Naive thymus-derived CD4-positive, alpha-beta T cell (primary cell): ENCODE measurements around the gene ST6GALNAC1. TPM values are rescaled to one million over a fixed set of nuclear protein-coding genes. Genes with fewer than 3 reads are reported as not detected.

Source experiments
- ATAC-seq: fragments of 150-1000 bp; cut with Tn5 transposase; 2 replicates; pipeline ENCODE4 v1.10.0; 2021; ENCODE audit warnings: mild to moderate bottlenecking, moderate library complexity
- CTCF ChIA-PET: fragments of 350-600 bp; sonication (Branson Sonifier 250); formaldehyde crosslinking; loops from one replicate; lab custom pipeline; 2021; ENCODE audit warnings: antibody characterized with exemption; lab: Charles Lee
- POLR2A ChIA-PET: fragments of 350-600 bp; sonication (Branson Sonifier 250); formaldehyde crosslinking; loops from one replicate; lab custom pipeline; 2021; ENCODE audit warnings: antibody characterized with exemption, inconsistent platforms; lab: Charles Lee
- DNase-seq, 9 donors: peaks; one replicate each; pipeline versions ENCODE4 v3.0.0 to v3.0.0-alpha.2; 2020 to 2022; ENCODE audit warnings: mixed read lengths in 1 of 9
- H3K27ac ChIP-seq: one replicate; pipeline ENCODE4 v1.7.0; 2013; ENCODE audit warnings: mild to moderate bottlenecking, low read depth, low read length, moderate library complexity
- H3K27me3 ChIP-seq, 2 donors: one replicate each; pipeline ENCODE4 v1.7.0; 2013; ENCODE audit warnings: low read length in 2 of 2, mild to moderate bottlenecking in 2 of 2, moderate library complexity in 2 of 2; ENCODE audit not compliant: control insufficient read depth in 2 of 2, insufficient read depth in 2 of 2
- H3K36me3 ChIP-seq, 3 experiments: 1 replicate in 2 of 3; 2 replicates in 1 of 3; pipeline ENCODE4 v1.7.0; 2013; ENCODE audit warnings: low read length in 3 of 3, mild to moderate bottlenecking in 3 of 3, moderate library complexity in 1 of 3; ENCODE audit not compliant: insufficient read depth in 3 of 3, control insufficient read depth in 2 of 3
- H3K4me1 ChIP-seq, 2 donors: one replicate each; pipeline ENCODE4 v1.7.0; 2013; ENCODE audit warnings: low read length in 2 of 2, mild to moderate bottlenecking in 2 of 2, moderate library complexity in 1 of 2; ENCODE audit not compliant: control insufficient read depth in 2 of 2, insufficient read depth in 2 of 2
- H3K4me3 ChIP-seq: 2 replicates; pipeline ENCODE4 v1.7.0; 2013; ENCODE audit warnings: mild to moderate bottlenecking, low read length
- H3K9me3 ChIP-seq, 3 experiments: 1 replicate in 2 of 3; 2 replicates in 1 of 3; pipeline ENCODE4 v1.7.0; 2013; ENCODE audit warnings: low read length in 3 of 3; ENCODE audit not compliant: control insufficient read depth in 2 of 3
- H3K27ac Mint-ChIP-seq, 9 donors: one replicate each; pipeline ENCODE4 v1.8.0; 2020 to 2022; ENCODE audit warnings: mixed read lengths in 9 of 9, mild to moderate bottlenecking in 8 of 9, moderate library complexity in 5 of 9, inconsistent platforms in 2 of 9
- H3K27me3 Mint-ChIP-seq, 5 donors: one replicate each; pipeline ENCODE4 v1.8.0; 2021 to 2022; ENCODE audit warnings: mixed read lengths in 5 of 5, mild to moderate bottlenecking in 1 of 5
- H3K36me3 Mint-ChIP-seq, 5 donors: one replicate each; pipeline ENCODE4 v1.8.0; 2020 to 2022; ENCODE audit warnings: mixed read lengths in 5 of 5, mild to moderate bottlenecking in 3 of 5, inconsistent platforms in 1 of 5
- H3K4me1 Mint-ChIP-seq, 7 donors: one replicate each; pipeline ENCODE4 v1.8.0; 2020 to 2022; ENCODE audit warnings: mixed read lengths in 7 of 7, mild to moderate bottlenecking in 3 of 7, inconsistent platforms in 1 of 7
- H3K4me3 Mint-ChIP-seq, 10 donors: one replicate each; pipeline ENCODE4 v1.8.0; 2020 to 2022; ENCODE audit warnings: mild to moderate bottlenecking in 10 of 10, mixed read lengths in 10 of 10, moderate library complexity in 6 of 10, inconsistent platforms in 2 of 10
- H3K9me3 Mint-ChIP-seq, 11 donors: one replicate each; pipeline ENCODE4 v1.8.0; 2020 to 2022; ENCODE audit warnings: mixed read lengths in 11 of 11, mild to moderate bottlenecking in 4 of 11, inconsistent platforms in 1 of 11, moderate library complexity in 1 of 11
- intact Hi-C, 2 donors: fragments of 100-400 bp; cut with micrococcal nuclease; formaldehyde crosslinking; loops; one replicate each; pipeline ENCODE4 v1.15.1; 2023
- polyA plus RNA-seq, 2 donors: library from polyadenylated mRNA; unstranded; fragments of 300-500 nt; fragmentation: Illumina TruSeq; gene quantifications; one replicate each; pipeline ENCODE4 v1.2.3, GENCODE V29; 2021
- total RNA-seq, 6 experiments: library from RNA in 5 of 6; stranded (reverse) in 5 of 6; gene quantifications; 1 replicate in 5 of 6; 2 replicates in 1 of 6; pipeline ENCODE4 v1.2.3 and lab custom pipeline; 2021 to 2026

The ST6GALNAC1 gene
- total and polyA plus RNA-seq, 7 experiments from 2014 or later, result 1.4 to 20.7 (median 2.6) TPM

DNA sequence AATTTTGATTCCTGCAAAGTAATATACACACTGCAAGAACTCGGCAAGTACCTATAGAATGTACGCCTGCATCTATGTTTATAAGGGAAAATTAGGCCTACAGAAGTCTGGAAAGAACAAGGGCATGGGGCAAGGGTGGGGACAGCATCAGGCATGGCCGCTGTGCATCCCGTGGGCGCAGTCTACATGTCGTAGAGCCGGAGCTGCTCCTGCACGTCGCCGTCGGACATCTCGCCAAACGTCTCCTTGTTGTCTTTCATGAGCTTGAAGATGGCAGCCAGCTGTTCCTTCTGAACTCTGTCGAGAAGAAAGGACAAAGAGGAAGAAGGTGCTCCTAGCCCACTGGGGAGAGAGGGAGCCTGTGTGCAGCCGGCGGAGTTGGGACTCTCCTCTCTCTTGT is 33.8 kb upstream of the ST6GALNAC1 start:
- Mint-ChIP-seq H3K27me3 (peaks cover 0 to 6% (median 0%) of the 10 kb centered on the region in 5 donors), H3K27ac (no peak overlapping the region), H3K9me3 (no peaks in the 10 kb centered on the region), H3K4me3 (no peak overlapping the region), H3K36me3 (peaks cover 0 to 5% (median 0%) of the 10 kb centered on the region in 5 donors), H3K4me1 (peaks cover 7 to 16% (median 11%) of the 10 kb centered on the region in 7 donors)
- Histone ChIP-seq H3K4me1 (peaks cover 20 to 31% of the 10 kb centered on the region in 2 donors), H3K9me3 (no peaks in the 10 kb centered on the region), H3K27ac (no peak overlapping the region), H3K36me3 (no peaks in the 10 kb centered on the region), H3K27me3 (no peaks in the 10 kb centered on the region), H3K4me3 (no peak overlapping the region)
- DNase-seq (no peak), ATAC-seq (no peak)
- POLR2A ChIA-PET, result interaction anchor here (2.0 kb wide), 1 partner anchor 57 kb away, joined by 4 read pairs; no protein-coding TSS in a partner anchor
- intact Hi-C loops, result loop anchor here (10.0 kb wide), 2 partner anchors 223 to 533 kb away; partner anchors contain the start of genes FOXJ1 (in 1 of the 2) and UBE2O (in 1 of the 2)
- CTCF ChIA-PET, result interaction anchor here (0.8 to 1.1 kb wide), 3 partner anchors 25 to 119 kb away, joined by 3 to 5 read pairs (median 3); no protein-coding TSS in a partner anchor

DNA sequence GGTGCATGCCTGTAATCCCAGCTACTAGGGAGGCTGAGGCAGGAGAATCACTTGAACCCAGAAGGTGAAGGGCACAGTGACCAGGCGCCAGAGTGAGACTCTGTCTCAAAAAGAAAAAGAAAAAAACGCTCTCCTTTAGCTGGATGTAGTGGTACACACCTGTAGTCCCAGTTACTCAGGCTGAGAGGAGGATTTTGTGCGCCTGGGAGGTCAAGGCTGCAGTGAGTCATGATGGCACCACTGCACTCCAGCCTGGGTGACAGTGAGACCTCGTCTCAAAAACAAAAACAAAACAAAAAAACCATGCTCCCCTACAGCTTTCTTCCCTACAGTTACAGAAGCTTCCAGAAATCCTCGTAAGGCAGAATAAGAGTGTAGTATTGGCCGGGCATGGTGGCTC is 33.1 kb upstream of the ST6GALNAC1 start:
- H3K4me1 Mint-ChIP-seq, result peaks cover 7 to 19% (median 15%) of the 10 kb centered on the region in 7 donors
- H3K27ac ChIP-seq, result no peak overlapping the region
- H3K27me3 ChIP-seq, result no peaks in the 10 kb centered on the region
- ATAC-seq (no peak), DNase-seq (no peak)
- H3K27me3 Mint-ChIP-seq, result peaks cover 0 to 6% (median 0%) of the 10 kb centered on the region in 5 donors
- CTCF ChIA-PET, result no interaction called here
- no peaks in the 10 kb centered on the region for H3K36me3 ChIP-seq
- intact Hi-C loops, result loop anchor here (10.0 kb wide), 2 partner anchors 222 to 532 kb away; partner anchors contain the start of genes FOXJ1 (in 1 of the 2) and UBE2O (in 1 of the 2)
- no peak overlapping the region for H3K4me3 Mint-ChIP-seq
- H3K4me3 ChIP-seq, result no peak overlapping the region
- POLR2A ChIA-PET, result interaction anchor here (0.6 to 2.0 kb wide), 2 partner anchors 57 to 802 kb away, joined by 3 to 4 read pairs; no protein-coding TSS in a partner anchor
- H3K9me3 Mint-ChIP-seq, result no peaks in the 10 kb centered on the region
- peaks cover 0 to 5% (median 0%) of the 10 kb centered on the region in 5 donors for H3K36me3 Mint-ChIP-seq
- no peaks in the 10 kb centered on the region for H3K9me3 ChIP-seq
- no peak overlapping the region for H3K27ac Mint-ChIP-seq
- peaks cover 21 to 31% of the 10 kb centered on the region in 2 donors for H3K4me1 ChIP-seq

DNA sequence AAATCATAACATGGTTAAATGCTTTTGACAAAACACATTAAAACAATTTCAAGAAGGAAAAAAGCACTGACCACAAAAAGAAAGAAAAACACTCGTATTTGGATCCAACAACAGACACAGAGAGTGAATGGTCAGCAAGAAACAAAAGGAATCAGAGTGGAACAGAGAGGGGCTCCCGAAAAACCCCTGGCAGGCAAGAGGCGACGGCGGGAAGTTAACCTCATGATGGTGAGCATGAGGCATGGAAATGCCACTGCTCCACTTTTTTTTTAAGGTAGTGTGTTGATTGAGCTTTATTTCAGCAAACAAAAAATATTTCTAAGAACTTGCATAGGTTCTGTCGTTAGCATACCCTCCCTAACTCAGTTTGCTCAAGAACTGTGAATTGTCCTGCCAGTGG is 32.1 kb upstream of the ST6GALNAC1 start:
- Histone ChIP-seq H3K27me3 (no peaks in the 10 kb centered on the region), H3K9me3 (no peaks in the 10 kb centered on the region), H3K27ac (no peak overlapping the region), H3K4me3 (no peak overlapping the region), H3K4me1 (peaks cover 30 to 36% of the 10 kb centered on the region in 2 donors), H3K36me3 (no peaks in the 10 kb centered on the region)
- intact Hi-C loops, result loop anchor here (10.0 kb wide), 2 partner anchors 221 to 531 kb away; partner anchors contain the start of genes FOXJ1 (in 1 of the 2) and UBE2O (in 1 of the 2)
- CTCF ChIA-PET, result interaction anchor here (1.2 kb wide), 1 partner anchor 52 kb away, joined by 5 read pairs; no protein-coding TSS in a partner anchor
- POLR2A ChIA-PET, result interaction anchor here (1.2 kb wide), 1 partner anchor 118 kb away, joined by 3 read pairs; no protein-coding TSS in a partner anchor
- Mint-ChIP-seq H3K27me3 (peaks cover 0 to 2% (median 0%) of the 10 kb centered on the region in 5 donors), H3K9me3 (peaks cover 0 to 2% (median 0%) of the 10 kb centered on the region in 11 donors), H3K36me3 (peaks cover 0 to 8% (median 0%) of the 10 kb centered on the region in 5 donors), H3K4me3 (no peak overlapping the region), H3K27ac (no peak overlapping the region), H3K4me1 (peaks cover 16 to 28% (median 21%) of the 10 kb centered on the region in 7 donors)
- ATAC-seq (no peak), DNase-seq (no peak)

DNA sequence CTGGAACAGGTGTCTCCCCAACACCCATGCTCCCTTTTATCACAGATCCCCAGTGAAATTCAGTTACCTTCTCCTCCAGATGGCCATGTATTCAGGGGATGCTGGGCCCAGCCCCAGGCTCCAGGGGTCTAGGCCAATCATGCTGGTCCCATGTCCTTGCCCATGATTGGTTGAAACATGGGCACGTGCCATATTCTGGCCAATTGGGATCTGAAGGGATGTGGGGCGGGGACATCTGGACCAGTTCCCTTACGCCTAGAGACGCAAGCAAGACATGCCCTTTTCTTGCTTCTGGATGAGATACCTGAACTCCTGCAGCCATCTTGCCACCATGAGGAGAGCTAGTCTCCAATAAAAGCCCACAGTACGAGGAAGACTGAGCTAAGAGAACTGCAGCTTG is 31.0 kb upstream of the ST6GALNAC1 start:
- Mint-ChIP-seq H3K36me3 (peaks cover 0 to 9% (median 0%) of the 10 kb centered on the region in 5 donors), H3K4me1 (peaks cover 22 to 39% (median 31%) of the 10 kb centered on the region in 7 donors), H3K4me3 (no peak overlapping the region), H3K27me3 (peaks cover 0 to 2% (median 0%) of the 10 kb centered on the region in 5 donors), H3K27ac (peak overlapping the region in 1 of 9 donors; percentile 14), H3K9me3 (peaks cover 0 to 3% (median 0%) of the 10 kb centered on the region in 11 donors)
- DNase-seq (no peak), ATAC-seq (no peak)
- no peaks in the 10 kb centered on the region for H3K36me3 ChIP-seq
- ChIA-PET POLR2A (interaction anchor here (1.0 to 1.2 kb wide), 2 partner anchors 117 to 146 kb away, joined by 3 read pairs; no protein-coding TSS in a partner anchor), CTCF (no interaction called here)
- no peak overlapping the region for H3K27ac ChIP-seq
- H3K4me3 ChIP-seq, result no peak overlapping the region
- H3K4me1 ChIP-seq, result peaks cover 39 to 40% of the 10 kb centered on the region in 2 donors
- no peaks in the 10 kb centered on the region for H3K27me3 ChIP-seq
- H3K9me3 ChIP-seq, result no peaks in the 10 kb centered on the region
- intact Hi-C loops, result loop anchor here (5.0 to 10.0 kb wide), 4 partner anchors 157 to 530 kb away; partner anchors contain the start of genes FOXJ1 (in 1 of the 2), PRPSAP1 (in 1 of the 2) and UBE2O (in 1 of the 2)

DNA sequence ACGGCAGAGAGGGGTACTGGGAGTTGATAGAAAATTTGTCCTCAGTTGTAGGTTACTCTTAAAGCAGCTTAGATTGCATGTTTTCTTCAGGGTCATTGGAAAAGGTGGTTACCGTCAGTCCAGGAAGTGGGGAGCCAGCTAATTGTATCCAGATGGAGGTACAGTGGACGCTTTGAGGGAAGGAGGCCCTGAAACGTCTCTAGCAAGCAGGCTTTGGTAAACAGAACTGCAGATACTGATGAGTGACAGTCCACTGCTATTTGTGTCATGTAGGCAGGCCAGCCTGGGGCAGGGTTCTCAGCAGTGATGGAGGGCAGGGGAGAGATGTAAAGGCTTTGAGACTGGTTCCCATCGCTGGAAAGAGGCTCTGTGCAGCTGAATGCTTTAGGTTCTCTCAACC is 30.2 kb upstream of the ST6GALNAC1 start:
- POLR2A ChIA-PET, result no interaction called here
- peak overlapping the region in 4 of 9 donors; percentile 58 to 96 (median 86) for H3K27ac Mint-ChIP-seq
- Histone ChIP-seq H3K27me3 (no peaks in the 10 kb centered on the region), H3K4me1 (peaks cover 31 to 37% of the 10 kb centered on the region in 2 donors), H3K36me3 (no peaks in the 10 kb centered on the region), H3K27ac (no peak overlapping the region), H3K4me3 (no peak overlapping the region), H3K9me3 (no peaks in the 10 kb centered on the region)
- H3K27me3 Mint-ChIP-seq, result no peaks in the 10 kb centered on the region
- DNase-seq (no peak), ATAC-seq (no peak)
- peak overlapping the region in 3 of 10 donors; percentile 12 to 35 (median 27) for H3K4me3 Mint-ChIP-seq
- H3K9me3 Mint-ChIP-seq, result peaks cover 0 to 3% (median 0%) of the 10 kb centered on the region in 11 donors
- peaks cover 0 to 9% (median 0%) of the 10 kb centered on the region in 5 donors for H3K36me3 Mint-ChIP-seq
- intact Hi-C loops, result loop anchor here (5.0 to 10.0 kb wide), 4 partner anchors 156 to 529 kb away; partner anchors contain the start of genes FOXJ1 (in 1 of the 2), PRPSAP1 (in 1 of the 2) and UBE2O (in 1 of the 2)
- peaks cover 20 to 39% (median 31%) of the 10 kb centered on the region in 7 donors for H3K4me1 Mint-ChIP-seq
- CTCF ChIA-PET, result interaction anchor here (0.6 to 1.2 kb wide), 3 partner anchors 17 to 151 kb away, joined by 3 to 8 read pairs (median 3); no protein-coding TSS in a partner anchor

DNA sequence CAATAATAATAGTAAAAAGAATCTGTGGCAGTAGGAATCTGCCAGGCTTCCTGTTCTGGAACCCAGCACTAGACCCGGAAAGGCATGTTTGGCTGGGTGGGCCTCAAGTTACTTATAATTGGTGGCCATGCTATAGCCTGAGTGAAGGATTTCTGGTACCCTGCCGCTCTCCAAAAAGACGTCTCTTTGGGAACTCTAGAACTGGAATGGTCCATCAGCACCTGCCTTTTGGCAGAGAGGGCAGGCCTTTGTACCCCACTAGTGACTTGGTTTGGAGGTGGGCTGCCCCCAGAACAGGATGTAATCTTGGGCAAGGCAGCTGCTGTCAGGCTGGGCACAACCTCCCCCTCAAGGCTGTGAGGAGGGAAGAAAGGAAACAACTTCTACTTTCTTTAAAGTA is 29.3 kb upstream of the ST6GALNAC1 start:
- Histone ChIP-seq H3K27me3 (no peaks in the 10 kb centered on the region), H3K4me1 (peaks cover 23 to 29% of the 10 kb centered on the region in 2 donors), H3K36me3 (no peaks in the 10 kb centered on the region), H3K4me3 (no peak overlapping the region), H3K9me3 (no peaks in the 10 kb centered on the region), H3K27ac (no peak overlapping the region)
- peak overlapping the region in 8 of 9 donors; percentile 88 to 99 (median 97) for H3K27ac Mint-ChIP-seq
- H3K9me3 Mint-ChIP-seq, result peaks cover 0 to 4% (median 0%) of the 10 kb centered on the region in 11 donors
- ChIA-PET POLR2A (interaction anchor here (1.4 to 1.7 kb wide), 2 partner anchors 8 to 15 kb away, joined by 3 to 6 read pairs; no protein-coding TSS in a partner anchor), CTCF (interaction anchor here (1.2 kb wide), 1 partner anchor 150 kb away, joined by 3 read pairs; no protein-coding TSS in a partner anchor)
- H3K27me3 Mint-ChIP-seq, result peaks cover 0 to 4% (median 0%) of the 10 kb centered on the region in 5 donors
- ATAC-seq (no peak), DNase-seq (no peak)
- peaks cover 0 to 9% (median 0%) of the 10 kb centered on the region in 5 donors for H3K36me3 Mint-ChIP-seq
- intact Hi-C loops, result loop anchor here (5.0 to 10.0 kb wide), 4 partner anchors 156 to 528 kb away; partner anchors contain the start of genes FOXJ1 (in 1 of the 2), PRPSAP1 (in 1 of the 2) and UBE2O (in 1 of the 2)
- H3K4me3 Mint-ChIP-seq, result peak overlapping the region; percentile 81 to 98 (median 92)
- H3K4me1 Mint-ChIP-seq, result peaks cover 20 to 43% (median 31%) of the 10 kb centered on the region in 7 donors
